ENCODE data around the gene PRR13. TPM values are rescaled to one million over a fixed set of nuclear protein-coding genes. Genes with fewer than 3 reads are reported as not detected.

The PRR13 gene
- total RNA-seq, 1 donor from 2014 or later = 190 TPM

GRCh38 chr12:53402871-53403270 is 38.7 kb upstream of the PRR13 start:
- Histone ChIP-seq H3K4me1 (ENCODE audit: insufficient read depth, low read length) (no peaks in the 10 kb centered on the region), H3K27me3 (ENCODE audit: insufficient read depth, low read length) (no peaks in the 10 kb centered on the region), H3K27ac (ENCODE audit: low read depth, low read length) (no peak overlapping the region), H3K9me3 (ENCODE audit: insufficient read depth, low read depth, low read length) (no peaks in the 10 kb centered on the region), H3K36me3 (ENCODE audit: insufficient read depth, low read length) (no peaks in the 10 kb centered on the region), H3K4me3 (ENCODE audit: insufficient read depth, low read depth, low read length) (no peak overlapping the region), H3K79me2 (ENCODE audit: insufficient read depth, low read length) (peaks cover 42% of the 10 kb centered on the region), H4K20me1 (ENCODE audit: insufficient read depth, low read length) (peaks cover 16% of the 10 kb centered on the region), H3K4me2 (ENCODE audit: low read length) (no peak overlapping the region), H2AFZ (ENCODE audit: low read depth, low read length) (no peak overlapping the region), H3K9ac (ENCODE audit: low read length) (no peak overlapping the region)
- Mint-ChIP-seq H3K27ac (ENCODE audit: unreplicated experiment) (no peak overlapping the region), H3K9me3 (ENCODE audit: unreplicated experiment) (no peaks in the 10 kb centered on the region), H3K4me3 (ENCODE audit: unreplicated experiment) (peak overlapping the region; percentile 14), H3K27me3 (ENCODE audit: low read depth, unreplicated experiment) (no peaks in the 10 kb centered on the region), H3K36me3 (ENCODE audit: low read depth, unreplicated experiment) (no peaks in the 10 kb centered on the region), H3K4me1 (ENCODE audit: low read depth, unreplicated experiment) (no peaks in the 10 kb centered on the region)
- no peak for DNase-seq (ENCODE audit: low read depth)
- FAIRE-seq = no peak
- TF ChIP-seq EZH2 (IDR thresholded peaks at IDR 0.05; ENCODE audit: insufficient read depth, low read length) (no peak), CTCF (IDR thresholded peaks at IDR 0.05; ENCODE audit: insufficient read depth, low read depth, low read length) (no peak)

- H3K4me3 Mint-ChIP-seq (ENCODE audit: unreplicated experiment) = no peak overlapping the region
- Histone ChIP-seq H3K27me3 (ENCODE audit: insufficient read depth, low read length) (no peaks in the 10 kb centered on the region), H2AFZ (ENCODE audit: low read depth, low read length) (no peak overlapping the region), H4K20me1 (ENCODE audit: insufficient read depth, low read length) (peaks cover 7% of the 10 kb centered on the region), H3K4me1 (ENCODE audit: insufficient read depth, low read length) (peaks cover 4% of the 10 kb centered on the region), H3K9me3 (ENCODE audit: insufficient read depth, low read depth, low read length) (no peaks in the 10 kb centered on the region), H3K4me2 (ENCODE audit: low read length) (no peak overlapping the region), H3K27ac (ENCODE audit: low read depth, low read length) (no peak overlapping the region), H3K9ac (ENCODE audit: low read length) (no peak overlapping the region), H3K36me3 (ENCODE audit: insufficient read depth, low read length) (peaks cover 20% of the 10 kb centered on the region), H3K4me3 (ENCODE audit: insufficient read depth, low read depth, low read length) (no peak overlapping the region), H3K79me2 (ENCODE audit: insufficient read depth, low read length) (no peaks in the 10 kb centered on the region)
- H3K4me1 Mint-ChIP-seq (ENCODE audit: low read depth, unreplicated experiment) = peaks cover 20% of the 10 kb centered on the region
- peaks cover 15% of the 10 kb centered on the region for H3K36me3 Mint-ChIP-seq (ENCODE audit: low read depth, unreplicated experiment)
- H3K27ac Mint-ChIP-seq (ENCODE audit: unreplicated experiment) = no peak overlapping the region
- H3K27me3 Mint-ChIP-seq (ENCODE audit: low read depth, unreplicated experiment) = no peaks in the 10 kb centered on the region
- FAIRE-seq = no peak
- DNase-seq (ENCODE audit: low read depth) = no peak
- TF ChIP-seq EZH2 (IDR thresholded peaks at IDR 0.05; ENCODE audit: insufficient read depth, low read length) (no peak), CTCF (IDR thresholded peaks at IDR 0.05; ENCODE audit: insufficient read depth, low read depth, low read length) (no peak)
- H3K9me3 Mint-ChIP-seq (ENCODE audit: unreplicated experiment) = no peaks in the 10 kb centered on the region
Observed at GRCh38 chr12:53410951-53411350, 30.6 kb upstream of the PRR13 start.

- DNase-seq (ENCODE audit: low read depth) (no peak), FAIRE-seq (no peak)
- Histone ChIP-seq H3K27ac (ENCODE audit: low read depth, low read length) (no peak overlapping the region), H3K9ac (ENCODE audit: low read length) (no peak overlapping the region), H3K4me1 (ENCODE audit: insufficient read depth, low read length) (peaks cover 4% of the 10 kb centered on the region), H3K36me3 (ENCODE audit: insufficient read depth, low read length) (peaks cover 17% of the 10 kb centered on the region), H3K9me3 (ENCODE audit: insufficient read depth, low read depth, low read length) (no peaks in the 10 kb centered on the region), H3K4me3 (ENCODE audit: insufficient read depth, low read depth, low read length) (no peak overlapping the region), H3K4me2 (ENCODE audit: low read length) (no peak overlapping the region), H4K20me1 (ENCODE audit: insufficient read depth, low read length) (peaks cover 7% of the 10 kb centered on the region), H3K79me2 (ENCODE audit: insufficient read depth, low read length) (no peaks in the 10 kb centered on the region), H2AFZ (ENCODE audit: low read depth, low read length) (no peak overlapping the region), H3K27me3 (ENCODE audit: insufficient read depth, low read length) (no peaks in the 10 kb centered on the region)
- no peak overlapping the region for H3K27ac Mint-ChIP-seq (ENCODE audit: unreplicated experiment)
- no peak overlapping the region for H3K4me3 Mint-ChIP-seq (ENCODE audit: unreplicated experiment)
- H3K36me3 Mint-ChIP-seq (ENCODE audit: low read depth, unreplicated experiment) = peaks cover 16% of the 10 kb centered on the region
- H3K9me3 Mint-ChIP-seq (ENCODE audit: unreplicated experiment) = no peaks in the 10 kb centered on the region
- TF ChIP-seq CTCF (IDR thresholded peaks at IDR 0.05; ENCODE audit: insufficient read depth, low read depth, low read length) (no peak), EZH2 (IDR thresholded peaks at IDR 0.05; ENCODE audit: insufficient read depth, low read length) (no peak)
- peaks cover 20% of the 10 kb centered on the region for H3K4me1 Mint-ChIP-seq (ENCODE audit: low read depth, unreplicated experiment)
- no peaks in the 10 kb centered on the region for H3K27me3 Mint-ChIP-seq (ENCODE audit: low read depth, unreplicated experiment)
Observed at GRCh38 chr12:53413485-53414204, 27.9 kb upstream of the PRR13 start.

Data from astrocyte (in vitro differentiated cells and primary cell).